Trophoblast cell (in vitro differentiated cells and primary cell): Measurements from ENCODE around the gene MCF2L.
"Not testable (repeated sequence)": the region's sequence is repeated elsewhere in the genome, so short reads cannot be mapped to it uniquely, and the experiment has no call there.

Experiments used
- DNase-seq, 2 donors: peaks; one replicate each; pipeline ENCODE4 v3.0.0-alpha.2; 2016
- H2AFZ ChIP-seq: 2 replicates; pipeline ENCODE4 v1.6.1; 2013; ENCODE audit warnings: low read length, moderate library complexity, mild to moderate bottlenecking; ENCODE audit not compliant: insufficient read depth, poor library complexity
- H2AK5ac ChIP-seq: 2 replicates; pipeline ENCODE4 v1.6.1; 2013; ENCODE audit warnings: mild to moderate bottlenecking, low read length
- H2BK120ac ChIP-seq: 2 replicates; pipeline ENCODE4 v1.6.1; 2013; ENCODE audit warnings: low read length, mild to moderate bottlenecking, moderate library complexity; ENCODE audit not compliant: insufficient read depth, poor library complexity
- H2BK12ac ChIP-seq: 2 replicates; pipeline ENCODE4 v1.6.1; 2013; ENCODE audit warnings: mild to moderate bottlenecking, low read length, moderate library complexity
- H2BK5ac ChIP-seq: 2 replicates; pipeline ENCODE4 v1.6.1; 2013; ENCODE audit warnings: low read length, low read depth, moderate library complexity, mild to moderate bottlenecking; ENCODE audit not compliant: poor library complexity
- H3K14ac ChIP-seq: 2 replicates; pipeline ENCODE4 v1.6.1; 2013; ENCODE audit warnings: mild to moderate bottlenecking, low read length
- H3K18ac ChIP-seq: 2 replicates; pipeline ENCODE4 v1.6.1; 2013; ENCODE audit warnings: mild to moderate bottlenecking, low read length
- H3K23ac ChIP-seq: 2 replicates; pipeline ENCODE4 v1.6.1; 2013; ENCODE audit warnings: low read length
- H3K27ac ChIP-seq: 2 replicates; pipeline ENCODE4 v1.5.1; 2013; ENCODE audit warnings: low read depth, mild to moderate bottlenecking, inconsistent platforms, low read length, moderate library complexity
- H3K27me3 ChIP-seq: 2 replicates; pipeline ENCODE4 v1.6.1; 2013; ENCODE audit warnings: inconsistent platforms, mild to moderate bottlenecking, low read length, moderate library complexity; ENCODE audit not compliant: insufficient read depth
- H3K36me3 ChIP-seq, 2 experiments: 1 replicate in 1 of 2; 2 replicates in 1 of 2; pipeline ENCODE4 v1.6.1; 2013; ENCODE audit warnings: low read length in 2 of 2, mild to moderate bottlenecking in 2 of 2, moderate library complexity in 1 of 2; ENCODE audit not compliant: insufficient read depth in 2 of 2, control insufficient read depth in 1 of 2
- H3K4ac ChIP-seq: 2 replicates; pipeline ENCODE4 v1.6.1; 2013; ENCODE audit warnings: low read depth, mild to moderate bottlenecking, low read length, moderate library complexity
- H3K4me1 ChIP-seq, 2 experiments: 1 replicate in 1 of 2; 2 replicates in 1 of 2; pipeline ENCODE4 v1.6.1; 2013; ENCODE audit warnings: low read length in 2 of 2, mild to moderate bottlenecking in 2 of 2, moderate library complexity in 1 of 2; ENCODE audit not compliant: insufficient read depth in 2 of 2, control insufficient read depth in 1 of 2
- H3K4me2 ChIP-seq: 2 replicates; pipeline ENCODE4 v1.6.1; 2013; ENCODE audit warnings: inconsistent platforms, mild to moderate bottlenecking, low read length, moderate library complexity
- H3K4me3 ChIP-seq: 2 replicates; pipeline ENCODE4 v1.5.1; 2013; ENCODE audit warnings: mild to moderate bottlenecking, low read depth, low read length, inconsistent platforms
- H3K79me1 ChIP-seq: one replicate; pipeline ENCODE4 v1.6.1; 2013; ENCODE audit warnings: low read length
- H3K79me2 ChIP-seq: 2 replicates; pipeline ENCODE4 v1.6.1; 2013; ENCODE audit warnings: low read length, mild to moderate bottlenecking; ENCODE audit not compliant: control insufficient read depth, insufficient read depth, poor library complexity
- H3K9ac ChIP-seq: 2 replicates; pipeline ENCODE4 v1.6.1; 2013; ENCODE audit warnings: mild to moderate bottlenecking, low read length
- H3K9me3 ChIP-seq: 2 replicates; pipeline ENCODE4 v1.6.1; 2013; ENCODE audit warnings: low read depth, mild to moderate bottlenecking, control low read depth, inconsistent platforms, low read length; ENCODE audit not compliant: insufficient read depth
- H4K12ac ChIP-seq: 2 replicates; pipeline ENCODE4 v1.6.1; 2013; ENCODE audit warnings: low read depth, mild to moderate bottlenecking, low read length, moderate library complexity
- H4K8ac ChIP-seq: 2 replicates; pipeline ENCODE4 v1.6.1; 2013; ENCODE audit warnings: low read depth, mild to moderate bottlenecking, low read length, moderate library complexity
- H4K91ac ChIP-seq: one replicate; pipeline ENCODE4 v1.6.1; 2013; ENCODE audit warnings: low read depth, mild to moderate bottlenecking, low read length, moderate library complexity
- WGBS: extraction: QIAGEN DNeasy Blood & Tissue Kit; methylation state at CpG from one replicate; pipeline ENCODE4 v1.1.7; 2013; ENCODE audit warnings: missing lambda C conversion rate; ENCODE audit not compliant: insufficient read length, insufficient coverage; ENCODE audit errors: extremely low coverage; 5-methylcytosine and 5-hydroxymethylcytosine counted together

The MCF2L gene

GRCh38 chr13:113102302-113102701 lies 133.3 kb downstream of the MCF2L start:
- H3K4me2 ChIP-seq, H3K79me1 ChIP-seq, H2BK12ac ChIP-seq, H3K27me3 ChIP-seq, H3K9ac ChIP-seq, H3K14ac ChIP-seq, DNase-seq, H4K12ac ChIP-seq, H2AK5ac ChIP-seq, H3K36me3 ChIP-seq, H2AFZ ChIP-seq, H3K18ac ChIP-seq, H3K4ac ChIP-seq, H3K79me2 ChIP-seq, H2BK120ac ChIP-seq, H3K4me3 ChIP-seq, H2BK5ac ChIP-seq, H4K8ac ChIP-seq, H4K91ac ChIP-seq, H3K9me3 ChIP-seq, H3K4me1 ChIP-seq, H3K27ac ChIP-seq, H3K23ac ChIP-seq: not testable (repeated sequence)
- no CpG with 5 or more reads among the region's 10 CpGs for WGBS

GRCh38 chr13:113102727-113103126 lies 133.7 kb downstream of the MCF2L start:
- no peak overlapping the region for H3K4me2 ChIP-seq
- no peak overlapping the region for H2AFZ ChIP-seq
- DNase-seq, result no peak
- no peak overlapping the region for H3K23ac ChIP-seq
- no peaks in the 10 kb centered on the region for H3K79me1 ChIP-seq
- H4K91ac ChIP-seq, result no peak overlapping the region
- no peak overlapping the region for H3K27ac ChIP-seq
- H2BK12ac ChIP-seq, result no peak overlapping the region
- H3K9me3 ChIP-seq, result no peaks in the 10 kb centered on the region
- H3K4me1 ChIP-seq, result no peaks in the 10 kb centered on the region
- H2BK120ac ChIP-seq, result no peak overlapping the region
- H3K4ac ChIP-seq, result no peak overlapping the region
- H3K27me3 ChIP-seq, result no peaks in the 10 kb centered on the region
- no peak overlapping the region for H3K18ac ChIP-seq
- H4K12ac ChIP-seq, result no peak overlapping the region
- whole genome bisulfite sequencing, result 100% methylated on average over 5 of the region's 12 CpGs
- H3K4me3 ChIP-seq, result no peak overlapping the region
- no peak overlapping the region for H3K9ac ChIP-seq
- H2AK5ac ChIP-seq, result no peak overlapping the region
- H3K79me2 ChIP-seq, result no peaks in the 10 kb centered on the region
- H3K14ac ChIP-seq, result no peak overlapping the region
- H4K8ac ChIP-seq, result no peak overlapping the region
- no peak overlapping the region for H2BK5ac ChIP-seq
- H3K36me3 ChIP-seq, result no peaks in the 10 kb centered on the region

GRCh38 chr13:113103646-113104045 lies 134.6 kb downstream of the MCF2L start:
- WGBS, result no CpG with 5 or more reads among the region's 9 CpGs
- Histone ChIP-seq H3K14ac (no peak overlapping the region), H4K91ac (no peak overlapping the region), H3K23ac (no peak overlapping the region), H3K4me2 (no peak overlapping the region), H3K79me1 (no peaks in the 10 kb centered on the region), H3K4me1 (no peaks in the 10 kb centered on the region), H2BK5ac (no peak overlapping the region), H2BK120ac (no peak overlapping the region), H3K9ac (no peak overlapping the region), H3K79me2 (no peaks in the 10 kb centered on the region), H3K4me3 (no peak overlapping the region), H3K27me3 (no peaks in the 10 kb centered on the region), H2AFZ (no peak overlapping the region), H2BK12ac (no peak overlapping the region), H3K36me3 (no peaks in the 10 kb centered on the region), H3K27ac (no peak overlapping the region), H3K4ac (no peak overlapping the region), H2AK5ac (no peak overlapping the region), H4K8ac (no peak overlapping the region), H3K9me3 (no peaks in the 10 kb centered on the region), H3K18ac (no peak overlapping the region), H4K12ac (no peak overlapping the region)
- no peak for DNase-seq

GRCh38 chr13:113105032-113105920 lies 136.3 kb downstream of the MCF2L start, which contains the start of gene F7:
Gene F7 (plus strand): TSS chr13:113105791. CDS start chr13:113105842, 51 bp downstream.
- Histone ChIP-seq H2BK120ac (no peak within 1 kb of the TSS), H3K27me3 (peaks cover 8% of the 10 kb centered on the region), H4K8ac (no peak within 1 kb of the TSS), H4K12ac (no peak within 1 kb of the TSS), H2AK5ac (no peak within 1 kb of the TSS), H2BK12ac (no peak within 1 kb of the TSS), H3K4ac (no peak within 1 kb of the TSS), H4K91ac (no peak within 1 kb of the TSS), H3K4me1 (no peaks in the 10 kb centered on the region), H3K9me3 (peaks cover 11% of the 10 kb centered on the region), H3K27ac (no peak within 1 kb of the TSS), H3K14ac (no peak within 1 kb of the TSS), H3K4me3 (no peak within 1 kb of the TSS), H3K36me3 (no peaks in the 10 kb centered on the region), H3K18ac (no peak within 1 kb of the TSS), H2BK5ac (no peak within 1 kb of the TSS), H2AFZ (no peak within 1 kb of the TSS), H3K9ac (no peak within 1 kb of the TSS), H3K79me2 (no peaks in the 10 kb centered on the region), H3K4me2 (no peak within 1 kb of the TSS), H3K23ac (no peak within 1 kb of the TSS), H3K79me1 (no peaks in the 10 kb centered on the region)
- DNase-seq, result peak in 1 of 2 donors; percentile 18
- WGBS, result no CpG with 5 or more reads among the region's 17 CpGs
